ENCODE results near the gene OR4B1. TPM values are rescaled to one million over a fixed set of nuclear protein-coding genes. Genes with fewer than 3 reads are reported as not detected.

OR4B1 gene
- total RNA-seq, 1 experiment from 2014 or later = not detected

DNA sequence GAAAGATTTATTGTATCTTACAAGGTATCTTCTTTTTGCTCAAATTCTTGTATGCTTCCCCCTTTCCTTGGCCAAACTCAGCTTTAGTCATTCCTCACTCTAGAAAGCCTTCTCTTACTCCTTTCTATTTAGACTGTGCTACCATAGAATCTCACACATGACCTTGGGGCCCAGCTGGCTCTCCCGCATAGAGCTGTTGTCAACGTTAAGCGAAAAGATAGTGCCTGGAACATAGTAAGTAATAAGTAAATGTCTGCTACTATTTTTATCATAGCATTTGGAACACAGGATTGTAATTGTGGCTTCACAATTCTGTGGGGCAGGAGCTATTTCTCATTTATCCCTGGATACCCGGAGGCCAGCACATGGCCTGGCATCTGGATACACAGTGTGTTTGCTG is 38.9 kb upstream of the OR4B1 start:
- in situ Hi-C loops (cut with HindIII; ENCODE audit: low pct_unique_long_range_greater_than_20kb, low sequenced_read_pairs) = no loop called here
- intact Hi-C loops (cut with micrococcal nuclease; ENCODE audit: unreplicated experiment) = loop anchor here (10.0 kb wide), 1 partner anchor 127 kb away; the partner anchor contains the start of gene OR4S1
- no peak overlapping the region for H3K27ac ChIP-seq (ENCODE audit: low read length)
- ATAC-seq (no peak), DNase-seq (ENCODE audit: low read depth, low spot score) (no peak)
- no peak overlapping the region for H3K4me3 ChIP-seq (ENCODE audit: low read depth in 2 of 2, low read length in 2 of 2)
- no peaks in the 10 kb centered on the region for H3K9me3 ChIP-seq (ENCODE audit: control insufficient read depth, insufficient read depth, low read depth, low read length)
- ChIA-PET POLR2A (interaction anchor here (0.6 kb wide), 1 partner anchor 10 kb away, joined by 3 read pairs; no protein-coding TSS in a partner anchor), CTCF (no interaction called here)
- H3K36me3 ChIP-seq (ENCODE audit: control insufficient read depth, insufficient read depth, low read length) = no peaks in the 10 kb centered on the region
- H3K4me1 ChIP-seq (ENCODE audit: control insufficient read depth, insufficient read depth, low read length) = no peaks in the 10 kb centered on the region
- H3K27me3 ChIP-seq (ENCODE audit: control insufficient read depth, insufficient read depth, low read length) = no peaks in the 10 kb centered on the region
- no TSS peak for BruUV-seq (replicated peaks)
- TF ChIP-seq SIN3A (IDR thresholded peaks at IDR 0.05; ENCODE audit: borderline replicate concordance, insufficient read depth, low read depth, low read length) (no peak), REST (IDR thresholded peaks at IDR 0.05; ENCODE audit: insufficient read depth in 1 of 2, low read depth in 2 of 2, low read length in 1 of 2) (no peak), POLR2AphosphoS5 (IDR thresholded peaks at IDR 0.05; ENCODE audit: low read depth, low read length) (no peak), TCF7L2 (IDR thresholded peaks at IDR 0.05; ENCODE audit: low read depth, low read length) (no peak)

DNA sequence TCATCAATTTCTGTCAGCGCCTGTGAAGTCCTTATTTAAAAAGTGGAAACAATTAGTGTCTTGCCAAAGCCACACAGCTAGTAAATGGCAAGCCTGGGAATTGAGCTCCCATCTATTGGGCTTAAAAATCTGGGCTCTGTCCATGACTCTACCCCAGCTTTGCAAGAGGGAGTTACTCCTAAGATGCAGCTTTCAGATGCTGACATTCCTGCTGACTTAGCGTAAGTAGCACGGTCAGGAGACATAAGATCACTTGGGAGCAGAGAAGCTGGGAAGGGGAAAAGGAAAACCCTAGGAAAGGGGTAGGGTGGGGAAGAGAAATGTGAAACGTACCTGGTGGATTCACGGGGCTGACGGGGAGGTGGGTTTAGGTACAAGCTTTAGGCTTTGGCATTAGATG is 36.0 kb upstream of the OR4B1 start:
- Histone ChIP-seq H3K36me3 (ENCODE audit: control insufficient read depth, insufficient read depth, low read length) (no peaks in the 10 kb centered on the region), H3K27ac (ENCODE audit: low read length) (no peak overlapping the region), H3K4me3 (ENCODE audit: low read depth in 2 of 2, low read length in 2 of 2) (no peak overlapping the region), H3K27me3 (ENCODE audit: control insufficient read depth, insufficient read depth, low read length) (no peaks in the 10 kb centered on the region), H3K4me1 (ENCODE audit: control insufficient read depth, insufficient read depth, low read length) (no peaks in the 10 kb centered on the region), H3K9me3 (ENCODE audit: control insufficient read depth, insufficient read depth, low read depth, low read length) (no peaks in the 10 kb centered on the region)
- ChIA-PET CTCF (no interaction called here), POLR2A (interaction anchor here (0.6 kb wide), 1 partner anchor 22 kb away, joined by 3 read pairs; no protein-coding TSS in a partner anchor)
- in situ Hi-C loops (cut with HindIII; ENCODE audit: low pct_unique_long_range_greater_than_20kb, low sequenced_read_pairs) = no loop called here
- TF ChIP-seq POLR2AphosphoS5 (IDR thresholded peaks at IDR 0.05; ENCODE audit: low read depth, low read length) = no peak
- intact Hi-C loops (cut with micrococcal nuclease; ENCODE audit: unreplicated experiment) = no loop called here
- DNase-seq (ENCODE audit: low read depth, low spot score) (no peak), ATAC-seq (no peak)
- no TSS peak for BruUV-seq (replicated peaks)

DNA sequence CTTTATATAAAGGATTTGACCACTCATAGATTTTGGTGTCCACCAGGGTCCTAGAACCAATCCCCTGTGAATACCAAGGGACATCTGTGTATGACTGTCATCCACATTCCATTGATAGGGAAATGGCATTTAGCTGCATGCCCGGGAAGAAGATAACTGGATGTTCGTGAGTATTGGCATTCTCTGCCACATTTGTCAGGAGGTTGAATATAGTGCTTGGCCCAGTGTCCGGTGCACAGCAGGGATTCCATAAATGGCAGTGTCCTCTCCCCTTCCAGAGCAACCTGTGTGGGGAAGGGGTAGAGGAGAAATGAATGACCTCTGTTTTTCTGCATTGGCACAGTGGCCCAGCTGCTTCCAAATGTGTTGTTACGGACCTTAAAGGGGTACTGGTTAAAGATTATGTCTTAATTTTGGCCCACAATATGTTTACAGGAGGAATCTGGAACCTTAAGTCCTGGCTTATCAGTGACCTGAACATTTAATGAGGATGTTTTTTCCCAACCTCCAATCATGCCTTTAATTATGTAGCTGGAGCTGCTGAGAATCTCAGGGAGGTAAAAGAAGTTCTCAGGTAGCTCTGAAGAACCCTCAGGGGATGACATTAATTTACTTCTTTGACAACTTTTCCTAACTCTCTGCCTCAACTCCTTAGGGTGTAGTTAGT is 33.6 kb upstream of the OR4B1 start:
- ChIA-PET POLR2A (no interaction called here), CTCF (no interaction called here)
- TF ChIP-seq TCF7L2 (IDR thresholded peaks at IDR 0.05; ENCODE audit: low read depth, low read length) (no peak), REST (IDR thresholded peaks at IDR 0.05; ENCODE audit: insufficient read depth in 1 of 2, low read depth in 2 of 2, low read length in 1 of 2) (no peak), SIN3A (IDR thresholded peaks at IDR 0.05; ENCODE audit: borderline replicate concordance, insufficient read depth, low read depth, low read length) (no peak), POLR2AphosphoS5 (IDR thresholded peaks at IDR 0.05; ENCODE audit: low read depth, low read length) (no peak), CTCF (IDR thresholded peaks at IDR 0.05) (no peak)
- no peak overlapping the region for H3K27ac ChIP-seq (ENCODE audit: low read length)
- H3K4me1 ChIP-seq (ENCODE audit: control insufficient read depth, insufficient read depth, low read length) = no peaks in the 10 kb centered on the region
- no peaks in the 10 kb centered on the region for H3K36me3 ChIP-seq (ENCODE audit: control insufficient read depth, insufficient read depth, low read length)
- H3K4me3 ChIP-seq (ENCODE audit: low read depth in 2 of 2, low read length in 2 of 2) = no peak overlapping the region
- BruUV-seq (replicated peaks) = no TSS peak
- DNase-seq (ENCODE audit: low read depth, low spot score) = no peak
- intact Hi-C loops (cut with micrococcal nuclease; ENCODE audit: unreplicated experiment) (no loop called here), in situ Hi-C loops (cut with HindIII; ENCODE audit: low pct_unique_long_range_greater_than_20kb, low sequenced_read_pairs) (no loop called here)
- no peaks in the 10 kb centered on the region for H3K27me3 ChIP-seq (ENCODE audit: control insufficient read depth, insufficient read depth, low read length)
- H3K9me3 ChIP-seq (ENCODE audit: control insufficient read depth, insufficient read depth, low read depth, low read length) = no peaks in the 10 kb centered on the region
- no peak for ATAC-seq

Measured in Panc1 (cell line).